Measurements from ENCODE around the gene TACC3. TPM values are rescaled to one million over a fixed set of nuclear protein-coding genes. Genes with fewer than 3 reads are reported as not detected.

The TACC3 gene
- total RNA-seq, 4 donors from 2014 or later = 5.9 to 175 (median 23.1) TPM

- Histone ChIP-seq H3K4me3 (peak overlapping the region in 3 of 4 donors; percentile 5 to 41 (median 16)), H3K4me1 (peaks cover 13 to 29% (median 23%) of the 10 kb centered on the region in 4 donors), H3K27ac (no peak overlapping the region), H3K9me3 (no peaks in the 10 kb centered on the region), H3K27me3 (peaks cover 66% of the 10 kb centered on the region), H3K36me3 (no peaks in the 10 kb centered on the region)
- intact Hi-C loops (cut with DNase I; ENCODE audit: low total_unique reads) = no loop called here
- in situ Hi-C loops (cut with MboI; ENCODE audit: low pct_ligation_motif_present in 1 of 4, low pct_unique_long_range_greater_than_20kb in 1 of 4, low sequenced_read_pairs in 3 of 4) = no loop called here
- 3 to 12% methylated on average over 6 to 17 of the region's 36 CpGs for WGBS, 2 donors (ENCODE audit: low coverage in 1 of 2)
- peak; percentile 23 for DNase-seq
- peak in 2 of 5 experiments; percentile 17 to 25 for TF ChIP-seq CTCF (IDR thresholded peaks at IDR 0.05)
- TF ChIP-seq EP300 (IDR thresholded peaks at IDR 0.05; ENCODE audit: low read depth) = no peak
- TF ChIP-seq POLR2A (IDR thresholded peaks at IDR 0.05) = no peak
Observed at GRCh38 chr4:1763550-1764080, 42.3 kb downstream of the TACC3 start.

DNA sequence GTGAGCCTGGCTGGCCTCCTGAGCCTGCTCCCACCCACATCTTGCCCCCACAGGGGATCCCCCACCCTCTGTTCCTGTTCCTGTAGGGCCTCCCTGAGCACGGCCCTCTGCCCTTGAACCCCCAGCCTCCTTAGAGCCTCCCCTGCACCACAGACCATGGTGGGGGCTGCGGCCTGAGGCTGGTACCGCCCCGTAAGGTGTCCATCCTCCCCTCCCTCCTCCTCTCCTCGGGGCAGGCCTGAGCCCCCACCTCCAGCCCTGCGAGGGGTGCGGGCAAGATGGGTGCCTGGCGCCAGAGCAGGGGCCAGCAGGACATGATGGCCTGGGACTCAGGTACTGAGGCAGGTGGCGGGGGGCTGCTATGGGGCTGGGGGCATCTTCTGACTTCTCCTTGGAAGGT, 43.3 kb downstream of the TACC3 start:
- Histone ChIP-seq H3K27me3 (peaks cover 76% of the 10 kb centered on the region), H3K27ac (no peak overlapping the region), H3K36me3 (no peaks in the 10 kb centered on the region), H3K9me3 (no peaks in the 10 kb centered on the region), H3K4me1 (peaks cover 13 to 29% (median 23%) of the 10 kb centered on the region in 4 donors), H3K4me3 (no peak overlapping the region)
- intact Hi-C loops (cut with DNase I; ENCODE audit: low total_unique reads) (no loop called here), in situ Hi-C loops (cut with MboI; ENCODE audit: low pct_ligation_motif_present in 1 of 4, low pct_unique_long_range_greater_than_20kb in 1 of 4, low sequenced_read_pairs in 3 of 4) (no loop called here)
- TF ChIP-seq POLR2AphosphoS5 (IDR thresholded peaks at IDR 0.05) = no peak
- TF ChIP-seq CTCF (IDR thresholded peaks at IDR 0.05) = no peak
- TF ChIP-seq POLR2A (IDR thresholded peaks at IDR 0.05) = no peak
- TF ChIP-seq EP300 (IDR thresholded peaks at IDR 0.05; ENCODE audit: low read depth) = no peak
- WGBS, 2 donors (ENCODE audit: low coverage in 1 of 2) = 88% methylated on average over 9 of the region's 9 CpGs; no CpG with 5 or more reads in 1 of the 2 donors
- DNase-seq = no peak

- WGBS, 2 donors (ENCODE audit: low coverage in 1 of 2) = 66% methylated on average over 10 of the region's 10 CpGs; no CpG with 5 or more reads in 1 of the 2 donors
- H3K27ac ChIP-seq = no peak overlapping the region
Observed at GRCh38 chr4:1765409-1766072, 44.2 kb downstream of the TACC3 start.

More at GRCh38 chr4:1765409-1766072, 44.2 kb downstream of the TACC3 start:
- in situ Hi-C loops (cut with MboI; ENCODE audit: low pct_ligation_motif_present in 1 of 4, low pct_unique_long_range_greater_than_20kb in 1 of 4, low sequenced_read_pairs in 3 of 4) = no loop called here
- H3K4me1 ChIP-seq = peaks cover 13 to 29% (median 23%) of the 10 kb centered on the region in 4 donors
- intact Hi-C loops (cut with DNase I; ENCODE audit: low total_unique reads) = no loop called here
- no peaks in the 10 kb centered on the region for H3K36me3 ChIP-seq
- DNase-seq = no peak
- no peaks in the 10 kb centered on the region for H3K9me3 ChIP-seq
- TF ChIP-seq POLR2AphosphoS5 (IDR thresholded peaks at IDR 0.05) (no peak), EP300 (IDR thresholded peaks at IDR 0.05; ENCODE audit: low read depth) (no peak), CTCF (IDR thresholded peaks at IDR 0.05) (no peak), POLR2A (IDR thresholded peaks at IDR 0.05) (no peak)
- H3K4me3 ChIP-seq = no peak overlapping the region
- peaks cover 85% of the 10 kb centered on the region for H3K27me3 ChIP-seq
